K562 (cell line): ENCODE data around the gene AAMDC. TPM values are rescaled to one million over a fixed set of nuclear protein-coding genes. Genes with fewer than 3 reads are reported as not detected.

Source experiments
- ATAC-seq: fragments of 200-7000 bp; cut with Tn5 transposase; 3 replicates; pipeline ENCODE4 v1.9.1; 2020; ENCODE audit warnings: moderate library complexity
- BruUV-seq: library from RNA; stranded (reverse); fragments of 400-500 nt; replicated peaks from 2 replicates; lab custom pipeline; 2021; lab: Mats Ljungman, UMichigan
- CTCF ChIA-PET: fragments of 300-600 bp; formaldehyde crosslinking; extraction: SDS; loops from one replicate; lab custom pipeline; 2021; ENCODE audit warnings: low intra/inter-chr PET ratio; lab: Yijun Ruan, JAX
- POLR2A ChIA-PET: fragments of 300-600, 350-650 bp; sonication (Branson Sonifier 250); formaldehyde crosslinking; extraction: SDS; loops from one replicate; lab custom pipeline; 2021; ENCODE audit warnings: antibody characterized with exemption, inconsistent platforms; lab: Yijun Ruan, JAX
- DNase-seq, 4 experiments: peaks; one replicate each; pipeline versions ENCODE4 v3.0.0 to v3.0.0-alpha.2; 2011 to 2018; ENCODE audit warnings: low spot score in 3 of 4, mixed read lengths in 3 of 4; ENCODE audit errors: extremely low read depth in 1 of 4
- FAIRE-seq: peaks from 2 replicates; lab custom pipeline; 2011; peaks lifted over from hg19 to GRCh38; lab: Jason Lieb, UNC
- H2AFZ ChIP-seq: 2 replicates; pipeline ENCODE4 v1.6.0; 2011; ENCODE audit warnings: low read depth, low read length, control low read depth, inconsistent platforms
- H3K27ac ChIP-seq: fragments of 200-600 bp; 3 replicates; pipeline ENCODE4 v1.8.0; 2011; ENCODE audit warnings: low read depth, mild to moderate bottlenecking, control low read depth, inconsistent platforms, low read length, moderate library complexity, mixed read lengths; ENCODE audit errors: extremely low read depth
- H3K27me3 ChIP-seq, 2 experiments: fragments of 300-600 bp in 1 of 2; 2 replicates in 1 of 2; 3 replicates in 1 of 2; pipeline versions ENCODE4 v1.6.0 to v1.8.0; 2011; ENCODE audit warnings: inconsistent platforms in 2 of 2, low read length in 2 of 2, mild to moderate bottlenecking in 1 of 2, mixed read lengths in 1 of 2, moderate library complexity in 1 of 2; ENCODE audit not compliant: control insufficient read depth in 2 of 2, insufficient read depth in 2 of 2
- H3K36me3 ChIP-seq: fragments of 300-600 bp; 3 replicates; pipeline ENCODE4 v1.8.0; 2011; ENCODE audit warnings: mild to moderate bottlenecking, low read length, inconsistent platforms; ENCODE audit not compliant: control insufficient read depth, insufficient read depth
- H3K4me1 ChIP-seq, 2 experiments: fragments of 200-600 bp in 1 of 2; replicated peaks in 1 of 2; 2 replicates in 1 of 2; 3 replicates in 1 of 2; pipeline versions ENCODE4 v1.5.1 to v1.8.0; 2011; ENCODE audit warnings: inconsistent platforms in 2 of 2, low read length in 2 of 2, mild to moderate bottlenecking in 1 of 2, mixed read lengths in 1 of 2, moderate library complexity in 1 of 2; ENCODE audit not compliant: control insufficient read depth in 2 of 2, insufficient read depth in 2 of 2
- H3K4me2 ChIP-seq: 2 replicates; pipeline ENCODE4 v1.6.1; 2011; ENCODE audit warnings: low read length, control low read depth, inconsistent platforms, mixed read lengths; ENCODE audit not compliant: insufficient read depth
- H3K4me3 ChIP-seq: fragments of 200-600 bp; sonication (generic), shearing (Covaris generic); 2 replicates; pipeline ENCODE4 v1.5.1; 2016; ENCODE audit warnings: control low read depth, inconsistent platforms
- H3K79me2 ChIP-seq: fragments of 200-600 bp; 3 replicates; pipeline ENCODE4 v1.8.0; 2011; ENCODE audit warnings: low read length, inconsistent platforms; ENCODE audit not compliant: control insufficient read depth, insufficient read depth
- H3K9ac ChIP-seq, 2 experiments: 2 replicates each; pipeline versions ENCODE4 v1.6.0 to v1.6.1; 2011; ENCODE audit warnings: low read depth in 2 of 2, low read length in 2 of 2, control low read depth in 1 of 2, inconsistent platforms in 1 of 2, mild to moderate bottlenecking in 1 of 2, mixed read lengths in 1 of 2; ENCODE audit not compliant: insufficient read depth in 1 of 2
- H3K9me1 ChIP-seq: one replicate; pipeline ENCODE4 v1.6.0; 2011; ENCODE audit warnings: inconsistent platforms, mild to moderate bottlenecking, low read length, moderate library complexity; ENCODE audit not compliant: control insufficient read depth, insufficient read depth
- H3K9me3 ChIP-seq: replicated peaks from 2 replicates; pipeline ENCODE4 v1.5.1; 2011; ENCODE audit warnings: low read depth, low read length, inconsistent platforms; ENCODE audit not compliant: control insufficient read depth, insufficient read depth
- H4K20me1 ChIP-seq: replicated peaks from 2 replicates; pipeline ENCODE4 v1.6.1; 2011; ENCODE audit warnings: low read length, inconsistent platforms, mixed read lengths; ENCODE audit not compliant: control insufficient read depth, insufficient read depth
- CCNT2 ChIP-seq: IDR thresholded peaks from 2 replicates; pipeline ENCODE4 v1.6.1; 2011; ENCODE audit warnings: borderline replicate concordance, low read depth, mild to moderate bottlenecking, moderate library complexity, mixed read lengths, low read length; ENCODE audit not compliant: insufficient read length; ENCODE audit errors: extremely low read depth
- CXXC5 ChIP-seq: fragments of 250-450 bp; sonication (Bioruptor Pico); IDR thresholded peaks from 2 replicates; pipeline ENCODE4 v1.8.0; 2022; ENCODE audit warnings: inconsistent platforms, mild to moderate bottlenecking, moderate library complexity
- MAZ ChIP-seq, 2 experiments: fragments of 450-650 bp in 1 of 2; sonication (generic) in 1 of 2; formaldehyde crosslinking; IDR thresholded peaks in 1 of 2; conservative IDR thresholded peaks in 1 of 2; 2 replicates each; pipeline versions ENCODE4 v1.4.0 to v1.5.0; 2020; ENCODE audit warnings: mild to moderate bottlenecking in 1 of 2, missing genetic modification reagents in 1 of 2
- POLR2AphosphoS5 ChIP-seq: IDR thresholded peaks from 2 replicates; pipeline ENCODE4 v1.6.1; 2011; ENCODE audit warnings: mild to moderate bottlenecking, low read depth, low read length, moderate library complexity; ENCODE audit not compliant: control insufficient read depth, insufficient read depth
- POU5F1 ChIP-seq: fragments of 150-350 bp; IDR thresholded peaks from 2 replicates; pipeline ENCODE4 v1.6.1; 2014; ENCODE audit warnings: borderline replicate concordance, low read length, low read depth, mild to moderate bottlenecking; ENCODE audit not compliant: partially characterized antibody
- RBM15 ChIP-seq: fragments of 200-400 bp; formaldehyde crosslinking; IDR thresholded peaks from 2 replicates; pipeline ENCODE4 v1.6.1; 2018; ENCODE audit warnings: mild to moderate bottlenecking, low read length, moderate library complexity; ENCODE audit not compliant: insufficient read depth
- SAFB ChIP-seq: fragments of 200-400 bp; formaldehyde crosslinking; IDR thresholded peaks from 2 replicates; pipeline ENCODE4 v1.6.1; 2017; ENCODE audit warnings: low read depth, low read length, borderline replicate concordance
- TAF1 ChIP-seq: IDR thresholded peaks from 2 replicates; pipeline ENCODE4 v1.6.1; 2011; ENCODE audit warnings: mild to moderate bottlenecking, low read length, moderate library complexity; ENCODE audit not compliant: insufficient read depth, control insufficient read depth, severe bottlenecking; ENCODE audit errors: extremely low read depth
- ZFX ChIP-seq: sonication (generic); formaldehyde crosslinking; IDR thresholded peaks from 2 replicates; pipeline ENCODE4 v1.8.0; 2022; ENCODE audit warnings: mild to moderate bottlenecking, missing genetic modification reagents, moderate library complexity
- WGBS: fragments of 100-300 bp; shearing (Covaris generic); methylation state at CpG from one replicate; pipeline ENCODE4 v1.1.6; 2016; ENCODE audit warnings: low coverage, mixed read lengths; ENCODE audit not compliant: insufficient coverage; ENCODE audit errors: missing lambda C conversion rate; 5-methylcytosine and 5-hydroxymethylcytosine counted together
- in situ Hi-C: fragments of 300-500 bp; cut with MboI; formaldehyde crosslinking; loops from 4 replicates; pipeline ENCODE4 v1.15.0; 2018; ENCODE audit warnings: inconsistent platforms, mixed read lengths
- intact Hi-C: fragments of 100-400 bp; cut with micrococcal nuclease; formaldehyde crosslinking; loops from 2 replicates; pipeline ENCODE4 v1.14.2; 2022
- polyA plus RNA-seq, 8 experiments: library from polyadenylated mRNA; depleted of rRNA in 4 of 8; stranded (reverse) in 5 of 8; unstranded in 3 of 8; fragments of >200 nt; fragmentation: Nextera tagmentation in 2 of 8; fragmentation: Illumina TruSeq in 1 of 8; extraction: Ambion mirVana in 2 of 8; extraction: Trizol in 1 of 8; gene quantifications; 2 replicates each; pipeline versions ENCODE4 v1.2.1 to v1.2.3, GENCODE V29; 2011 to 2014; ENCODE audit warnings: inconsistent platforms in 1 of 8, missing spikeins in 1 of 8
- total RNA-seq, 7 experiments: library from RNA; depleted of rRNA in 6 of 7; stranded (reverse); fragments of >200 nt in 6 of 7; fragmentation: Illumina TruSeq in 2 of 7; extraction: Trizol in 2 of 7; gene quantifications; 2 replicates each; pipeline versions ENCODE4 v1.2.1 to v1.2.3, GENCODE V29; 2011 to 2021; ENCODE audit warnings: low replicate concordance in 1 of 7
- TF ChIP-seq, protein P1 (sequence below): sonication (generic); formaldehyde crosslinking; IDR thresholded peaks from 2 replicates; pipeline ENCODE4 v1.8.0; 2022; ENCODE audit warnings: mild to moderate bottlenecking, missing genetic modification reagents
- TF ChIP-seq, protein P2 (sequence below): fragments of 250-450 bp; sonication (Bioruptor Pico); IDR thresholded peaks from 2 replicates; pipeline ENCODE4 v1.5.1; 2021; ENCODE audit warnings: mild to moderate bottlenecking

Gene AAMDC
- total and polyA plus RNA-seq, 9 of the 15 experiments (the other 6 are each of a cell fraction or from before 2014, with no cell fraction given) = 10.4 to 40.6 (median 15.6) TPM

DNA sequence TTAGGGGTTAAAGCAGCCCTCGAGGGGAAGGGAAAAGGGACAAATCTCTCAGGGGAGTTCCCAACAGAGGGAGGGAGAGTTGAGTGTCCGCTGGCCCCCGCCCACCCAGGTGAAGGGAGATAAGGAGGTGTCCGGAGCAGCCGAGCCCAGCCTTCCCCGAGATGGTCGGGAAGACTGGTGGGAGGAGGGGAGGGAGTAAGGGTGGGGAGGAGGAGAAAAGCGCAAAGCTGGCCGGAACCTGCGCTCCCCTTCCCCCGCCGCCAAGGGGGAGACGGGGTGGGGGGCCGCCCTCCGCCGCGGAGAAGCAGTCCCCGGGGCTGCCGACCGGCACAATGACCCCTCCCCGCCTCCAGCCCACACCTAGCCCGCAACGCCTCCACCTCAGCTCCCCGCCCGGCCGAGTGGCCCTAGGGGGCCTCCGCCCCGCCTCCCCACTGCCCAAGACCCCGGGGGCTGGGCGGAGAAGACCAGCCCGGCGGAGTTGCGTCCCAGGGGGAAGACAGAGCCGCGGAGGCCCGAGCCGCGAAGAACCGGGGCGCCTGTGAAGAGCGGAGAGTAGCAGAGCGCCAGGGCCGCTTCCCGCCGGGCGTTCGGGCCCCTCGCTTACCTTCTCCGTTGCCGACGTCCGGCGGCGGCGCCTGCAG is 901 bp upstream of the AAMDC start:
- DNase-seq (peak; percentile 79 to 93 (median 84)), FAIRE-seq (peak; percentile 71), ATAC-seq (peak; percentile 78)
- in situ Hi-C loops (no loop called here), intact Hi-C loops (loop anchor here (1.0 to 5.0 kb wide), 4 partner anchors 41 to 227 kb away; partner anchors contain the start of genes CLNS1A and INTS4)
- Histone ChIP-seq H2AFZ (peak overlapping the region; percentile 89), H3K4me1 (peaks cover 12 to 22% of the 10 kb centered on the region in 2 experiments; a peak in 4 of 5 replicates), H3K27ac (peak overlapping the region; percentile 92), H4K20me1 (peaks cover 10% of the 10 kb centered on the region), H3K9me1 (no peaks in the 10 kb centered on the region), H3K4me2 (peak overlapping the region; percentile 98), H3K36me3 (peaks cover 16% of the 10 kb centered on the region; the same call in 2 of the 3 replicates), H3K9ac (peak overlapping the region; percentile 91 to 97), H3K27me3 (no peaks in the 10 kb centered on the region), H3K9me3 (peaks cover under 1% of the 10 kb centered on the region; the same call in 1 of the 2 replicates), H3K79me2 (peaks cover 58% of the 10 kb centered on the region), H3K4me3 (peak overlapping the region; percentile 97)
- no TSS peak for BruUV-seq
- ChIA-PET CTCF (no interaction called here), POLR2A (interaction anchor here (1.2 kb wide), 1 partner anchor 175 kb away, joined by 5 read pairs; the partner anchor contains the start of gene INTS4)
- WGBS = under 1% methylated on average over 20 of the region's 55 CpGs
- TF ChIP-seq, protein P1, sequence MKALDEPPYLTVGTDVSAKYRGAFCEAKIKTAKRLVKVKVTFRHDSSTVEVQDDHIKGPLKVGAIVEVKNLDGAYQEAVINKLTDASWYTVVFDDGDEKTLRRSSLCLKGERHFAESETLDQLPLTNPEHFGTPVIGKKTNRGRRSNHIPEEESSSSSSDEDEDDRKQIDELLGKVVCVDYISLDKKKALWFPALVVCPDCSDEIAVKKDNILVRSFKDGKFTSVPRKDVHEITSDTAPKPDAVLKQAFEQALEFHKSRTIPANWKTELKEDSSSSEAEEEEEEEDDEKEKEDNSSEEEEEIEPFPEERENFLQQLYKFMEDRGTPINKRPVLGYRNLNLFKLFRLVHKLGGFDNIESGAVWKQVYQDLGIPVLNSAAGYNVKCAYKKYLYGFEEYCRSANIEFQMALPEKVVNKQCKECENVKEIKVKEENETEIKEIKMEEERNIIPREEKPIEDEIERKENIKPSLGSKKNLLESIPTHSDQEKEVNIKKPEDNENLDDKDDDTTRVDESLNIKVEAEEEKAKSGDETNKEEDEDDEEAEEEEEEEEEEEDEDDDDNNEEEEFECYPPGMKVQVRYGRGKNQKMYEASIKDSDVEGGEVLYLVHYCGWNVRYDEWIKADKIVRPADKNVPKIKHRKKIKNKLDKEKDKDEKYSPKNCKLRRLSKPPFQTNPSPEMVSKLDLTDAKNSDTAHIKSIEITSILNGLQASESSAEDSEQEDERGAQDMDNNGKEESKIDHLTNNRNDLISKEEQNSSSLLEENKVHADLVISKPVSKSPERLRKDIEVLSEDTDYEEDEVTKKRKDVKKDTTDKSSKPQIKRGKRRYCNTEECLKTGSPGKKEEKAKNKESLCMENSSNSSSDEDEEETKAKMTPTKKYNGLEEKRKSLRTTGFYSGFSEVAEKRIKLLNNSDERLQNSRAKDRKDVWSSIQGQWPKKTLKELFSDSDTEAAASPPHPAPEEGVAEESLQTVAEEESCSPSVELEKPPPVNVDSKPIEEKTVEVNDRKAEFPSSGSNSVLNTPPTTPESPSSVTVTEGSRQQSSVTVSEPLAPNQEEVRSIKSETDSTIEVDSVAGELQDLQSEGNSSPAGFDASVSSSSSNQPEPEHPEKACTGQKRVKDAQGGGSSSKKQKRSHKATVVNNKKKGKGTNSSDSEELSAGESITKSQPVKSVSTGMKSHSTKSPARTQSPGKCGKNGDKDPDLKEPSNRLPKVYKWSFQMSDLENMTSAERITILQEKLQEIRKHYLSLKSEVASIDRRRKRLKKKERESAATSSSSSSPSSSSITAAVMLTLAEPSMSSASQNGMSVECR = peak; percentile 31; the same call in 1 of the 2 replicates
- TF ChIP-seq, protein P2, sequence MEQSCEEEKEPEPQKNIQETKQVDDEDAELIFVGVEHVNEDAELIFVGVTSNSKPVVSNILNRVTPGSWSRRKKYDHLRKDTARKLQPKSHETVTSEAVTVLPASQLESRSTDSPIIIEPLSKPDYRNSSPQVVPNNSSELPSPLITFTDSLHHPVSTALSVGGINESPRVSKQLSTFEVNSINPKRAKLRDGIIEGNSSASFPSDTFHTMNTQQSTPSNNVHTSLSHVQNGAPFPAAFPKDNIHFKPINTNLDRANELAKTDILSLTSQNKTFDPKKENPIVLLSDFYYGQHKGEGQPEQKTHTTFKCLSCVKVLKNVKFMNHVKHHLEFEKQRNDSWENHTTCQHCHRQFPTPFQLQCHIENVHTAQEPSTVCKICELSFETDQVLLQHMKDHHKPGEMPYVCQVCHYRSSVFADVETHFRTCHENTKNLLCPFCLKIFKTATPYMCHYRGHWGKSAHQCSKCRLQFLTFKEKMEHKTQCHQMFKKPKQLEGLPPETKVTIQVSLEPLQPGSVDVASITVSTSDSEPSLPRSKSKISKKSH (CRISPR knock-in tag) = no peak
- TF ChIP-seq POLR2AphosphoS5 = peak; percentile 46; the same call in 1 of the 2 replicates
- peak; percentile 49 for TF ChIP-seq CCNT2
- 0 out of 2 replicates have a peak, but pooled peaks have one; percentile 44 for TF ChIP-seq RBM15
- peak; percentile 52 to 77 for TF ChIP-seq MAZ (CRISPR knock-in tag; conservative IDR thresholded peaks at IDR 0.05 in 1 of 2, IDR thresholded peaks at IDR 0.05 in 1 of 2)
- 0 out of 2 replicates have a peak, but pooled peaks have one; percentile 3 for TF ChIP-seq SAFB
- peak; percentile 40 for TF ChIP-seq TAF1
- TF ChIP-seq ZFX (CRISPR knock-in tag) = no peak
- TF ChIP-seq POU5F1 = no peak
- peak; percentile 15; the same call in 1 of the 2 replicates for TF ChIP-seq CXXC5 (CRISPR knock-in tag)
